Psoas muscle (tissue), 8 donors: ENCODE data around the gene LNPEP. TPM values are rescaled to one million over a fixed set of nuclear protein-coding genes. Genes with fewer than 3 reads are reported as not detected.

ENCODE experiments used
- ATAC-seq, 4 donors: fragments of 200-7000 bp; cut with Tn5 transposase; one replicate each; pipeline ENCODE4 v1.9.1; 2020; ENCODE audit warnings: moderate library complexity in 3 of 4, mild to moderate bottlenecking in 2 of 4
- DNase-seq, 2 donors: peaks; one replicate each; pipeline ENCODE4 v3.0.0-alpha.2; 2020
- H3K27ac ChIP-seq: fragments of 200-600 bp; one replicate; pipeline ENCODE4 v1.8.0; 2022
- H3K27me3 ChIP-seq, 3 donors: fragments of 200-600 bp in 1 of 3; one replicate each; pipeline versions ENCODE4 v1.6.1 to v1.8.0; 2013 to 2022; ENCODE audit warnings: low read length in 2 of 3, mild to moderate bottlenecking in 2 of 3, moderate library complexity in 1 of 3; ENCODE audit not compliant: insufficient read depth in 3 of 3
- H3K36me3 ChIP-seq, 2 donors: fragments of 200-600 bp in 1 of 2; one replicate each; pipeline versions ENCODE4 v1.6.1 to v1.8.0; 2013 to 2022; ENCODE audit warnings: low read depth in 1 of 2, mild to moderate bottlenecking in 1 of 2, moderate library complexity in 1 of 2; ENCODE audit not compliant: insufficient read depth in 1 of 2
- H3K4me1 ChIP-seq: fragments of 200-600 bp; one replicate; pipeline ENCODE4 v1.8.0; 2022
- H3K4me3 ChIP-seq: fragments of 200-600 bp; one replicate; pipeline ENCODE4 v1.8.0; 2022; ENCODE audit warnings: mild to moderate bottlenecking
- H3K9me3 ChIP-seq: fragments of 200-600 bp; one replicate; pipeline ENCODE4 v1.8.0; 2022
- CTCF ChIP-seq: fragments of 200-600 bp; IDR thresholded peaks from one replicate; pipeline ENCODE4 v1.8.0; 2022; ENCODE audit warnings: antibody characterized with exemption
- whole genome bisulfite sequencing, 3 donors: extraction: QIAGEN DNeasy Blood & Tissue Kit; methylation state at CpG; one replicate each; pipeline versions ENCODE4 v1.1.6 to v1.1.7; 2013; 5-methylcytosine and 5-hydroxymethylcytosine counted together
- intact Hi-C, 2 donors: fragments of 100-400 bp; cut with DNase I; formaldehyde crosslinking; loops; one replicate each; pipeline versions ENCODE4 v1.11.0 to v1.14.2; 2022
- polyA plus RNA-seq, 3 donors: library from polyadenylated mRNA; stranded (reverse); fragments of 200-250 nt; gene quantifications; one replicate each; pipeline ENCODE4 v1.2.3, GENCODE V29; 2013
- total RNA-seq, 4 donors: library from RNA; stranded (reverse); fragmentation: NEBNext Ultra II Directional in 2 of 4; extraction: Animal tissue kit (Norgen Biotek cat#: 25700) in 2 of 4; gene quantifications; one replicate each; pipeline versions ENCODE4 v1.2.1 to v1.2.4, GENCODE V29; 2021 to 2023
- donor health status: healthy with polysubstance abuse.
- donor health status: DM: no; HTN: no; CAD: no; lungs with moderate emphysema.
- donor health status: Bipolar disorder and iron deficiency.
- donor health status: healthy.
- donor health status: DM: yes; HTN: yes; CAD: no.
- donor health status: DM: no; HTN: no; CAD: no.
- donor health status: DM: no; HTN: no; CAD: no.
- donor health status: DM: yes; HTN: yes; CAD: no.

Gene LNPEP
- total and polyA plus RNA-seq, 7 donors: 4.1 to 62.8 (median 30.4) TPM

GRCh38 chr5:96990102-96990501, 54.2 kb downstream of the LNPEP start:
- Histone ChIP-seq H3K36me3 (peaks cover 4 to 75% of the 10 kb centered on the region in 2 donors), H3K4me1 (no peaks in the 10 kb centered on the region), H3K9me3 (no peaks in the 10 kb centered on the region), H3K27me3 (no peaks in the 10 kb centered on the region), H3K27ac (no peak overlapping the region), H3K4me3 (no peak overlapping the region)
- WGBS, 3 donors: 94 to 96% (median 95%) methylated on average over 4 of the region's 4 CpGs
- TF ChIP-seq CTCF: no peak
- DNase-seq (no peak), ATAC-seq (no peak)
- intact Hi-C loops: loop anchor here in 1 of 2 donors (10.0 kb wide), 1 partner anchor 235 kb away; no protein-coding TSS in a partner anchor

- H3K4me3 ChIP-seq: no peak overlapping the region
- no peak overlapping the region for H3K27ac ChIP-seq
- DNase-seq: no peak
- peaks cover 0 to 73% of the 10 kb centered on the region in 2 donors for H3K36me3 ChIP-seq
- no peak for TF ChIP-seq CTCF
- H3K27me3 ChIP-seq: no peaks in the 10 kb centered on the region
- no peaks in the 10 kb centered on the region for H3K9me3 ChIP-seq
- H3K4me1 ChIP-seq: no peaks in the 10 kb centered on the region
- no peak for ATAC-seq
- intact Hi-C loops: loop anchor here in 1 of 2 donors (10.0 kb wide), 1 partner anchor 237 kb away; no protein-coding TSS in a partner anchor
These were observed 55.8 kb downstream of the LNPEP start for GRCh38 chr5:96991708-96992107.

- no peaks in the 10 kb centered on the region for H3K27me3 ChIP-seq
- no peak overlapping the region for H3K4me3 ChIP-seq
- intact Hi-C loops: loop anchor here in 1 of 2 donors (10.0 kb wide), 1 partner anchor 239 kb away; no protein-coding TSS in a partner anchor
- ATAC-seq: no peak
- H3K27ac ChIP-seq: no peak overlapping the region
- H3K4me1 ChIP-seq: no peaks in the 10 kb centered on the region
- 95 to 100% (median 95%) methylated on average over 2 of the region's 2 CpGs for WGBS, 3 donors
- TF ChIP-seq CTCF: no peak
- no peaks in the 10 kb centered on the region for H3K9me3 ChIP-seq
- peaks cover 0 to 73% of the 10 kb centered on the region in 2 donors for H3K36me3 ChIP-seq
- DNase-seq: no peak
These were observed 57.9 kb downstream of the LNPEP start for GRCh38 chr5:96993760-96994159.

GRCh38 chr5:96994493-96994892, 58.6 kb downstream of the LNPEP start:
- Histone ChIP-seq H3K36me3 (peaks cover 0 to 76% of the 10 kb centered on the region in 2 donors), H3K4me3 (no peak overlapping the region), H3K27ac (no peak overlapping the region), H3K27me3 (no peaks in the 10 kb centered on the region), H3K4me1 (no peaks in the 10 kb centered on the region), H3K9me3 (no peaks in the 10 kb centered on the region)
- WGBS, 3 donors: 84 to 93% (median 88%) methylated on average over 3 of the region's 3 CpGs
- TF ChIP-seq CTCF: no peak
- no peak for DNase-seq
- no peak for ATAC-seq
- intact Hi-C loops: loop anchor here in 1 of 2 donors (10.0 kb wide), 1 partner anchor 240 kb away; no protein-coding TSS in a partner anchor

GRCh38 chr5:96995419-96995818, 59.5 kb downstream of the LNPEP start:
- H3K4me3 ChIP-seq: no peak overlapping the region
- peaks cover 0 to 76% of the 10 kb centered on the region in 2 donors for H3K36me3 ChIP-seq
- no peaks in the 10 kb centered on the region for H3K9me3 ChIP-seq
- WGBS, 3 donors: 44 to 60% (median 57%) methylated on average over 3 of the region's 3 CpGs
- DNase-seq (no peak), ATAC-seq (no peak)
- no peaks in the 10 kb centered on the region for H3K4me1 ChIP-seq
- H3K27me3 ChIP-seq: no peaks in the 10 kb centered on the region
- intact Hi-C loops: loop anchor here in 1 of 2 donors (5.0 to 10.0 kb wide), 2 partner anchors 167 to 241 kb away; no protein-coding TSS in a partner anchor
- no peak overlapping the region for H3K27ac ChIP-seq
- TF ChIP-seq CTCF: no peak
